GM23338 (cell line): ENCODE data around the gene CCN6. TPM values are rescaled to one million over a fixed set of nuclear protein-coding genes. Genes with fewer than 3 reads are reported as not detected.

Experiments used
- ATAC-seq: fragments of 200-7000 bp; cut with Tn5 transposase; 3 replicates; pipeline ENCODE4 v1.9.1; 2020
- DNase-seq: peaks from one replicate; pipeline ENCODE4 v3.0.0-alpha.2; 2015; ENCODE audit warnings: low spot score
- H2AFZ ChIP-seq: fragments of 200-600 bp; sonication (generic); 2 replicates; pipeline ENCODE4 v1.8.0; 2016; ENCODE audit warnings: antibody characterized with exemption, mild to moderate bottlenecking, moderate library complexity
- H3F3A ChIP-seq: fragments of 200-600 bp; sonication (generic); replicated peaks from 2 replicates; pipeline ENCODE4 v1.8.0; 2017; ENCODE audit warnings: antibody characterized with exemption, mixed run types, low read depth
- H3K27ac ChIP-seq: fragments of 200-600 bp; sonication (generic); 2 replicates; pipeline ENCODE4 v1.6.1; 2016; ENCODE audit warnings: low read depth
- H3K27me3 ChIP-seq: fragments of 200-600 bp; sonication (generic); 2 replicates; pipeline ENCODE4 v1.8.0; 2016; ENCODE audit warnings: mild to moderate bottlenecking, mixed run types, moderate library complexity; ENCODE audit not compliant: insufficient read depth
- H3K36me3 ChIP-seq: fragments of 200-600 bp; sonication (generic); 2 replicates; pipeline ENCODE4 v1.8.0; 2016; ENCODE audit warnings: mild to moderate bottlenecking; ENCODE audit not compliant: insufficient read depth
- H3K4me1 ChIP-seq: fragments of 200-600 bp; sonication (generic); 2 replicates; pipeline ENCODE4 v1.8.0; 2016; ENCODE audit warnings: mild to moderate bottlenecking, moderate library complexity; ENCODE audit not compliant: insufficient read depth
- H3K4me2 ChIP-seq: fragments of 200-600 bp; sonication (generic); 2 replicates; pipeline ENCODE4 v1.7.1; 2017; ENCODE audit warnings: mixed run types
- H3K4me3 ChIP-seq: fragments of 200-600 bp; sonication (generic); 2 replicates; pipeline ENCODE4 v1.6.1; 2016; ENCODE audit warnings: mixed run types
- H3K79me2 ChIP-seq: fragments of 200-600 bp; sonication (generic); replicated peaks from 2 replicates; pipeline ENCODE4 v1.8.0; 2017; ENCODE audit warnings: mild to moderate bottlenecking; ENCODE audit not compliant: insufficient read depth
- H3K9me2 ChIP-seq: fragments of 200-600 bp; sonication (generic); 2 replicates; pipeline ENCODE4 v1.8.0; 2017; ENCODE audit not compliant: insufficient read depth
- H4K20me1 ChIP-seq: fragments of 200-600 bp; sonication (generic); replicated peaks from 2 replicates; pipeline ENCODE4 v1.8.0; 2017; ENCODE audit warnings: mild to moderate bottlenecking; ENCODE audit not compliant: insufficient read depth
- H3K27ac Mint-ChIP-seq: 2 replicates; pipeline ENCODE4 v1.8.0; 2020; ENCODE audit warnings: inconsistent platforms, mild to moderate bottlenecking, moderate library complexity, mixed read lengths
- H3K27me3 Mint-ChIP-seq: 3 replicates; pipeline ENCODE4 v1.8.0; 2022; ENCODE audit warnings: low read depth, mild to moderate bottlenecking, moderate library complexity, mixed read lengths, inconsistent platforms; ENCODE audit not compliant: insufficient read depth, poor library complexity
- H3K36me3 Mint-ChIP-seq: 3 replicates; pipeline ENCODE4 v1.8.0; 2021; ENCODE audit warnings: low read depth, mild to moderate bottlenecking, inconsistent platforms, moderate library complexity, mixed read lengths
- H3K4me1 Mint-ChIP-seq: 3 replicates; pipeline ENCODE4 v1.8.0; 2020; ENCODE audit warnings: mild to moderate bottlenecking, inconsistent platforms, mixed read lengths
- H3K4me3 Mint-ChIP-seq: 3 replicates; pipeline ENCODE4 v1.8.0; 2021; ENCODE audit warnings: moderate library complexity, mild to moderate bottlenecking, inconsistent platforms, mixed read lengths
- H3K9me3 Mint-ChIP-seq: 3 replicates; pipeline ENCODE4 v1.8.0; 2020; ENCODE audit warnings: moderate library complexity, mild to moderate bottlenecking, inconsistent platforms, mixed read lengths
- CREB1 ChIP-seq: fragments of 250-450 bp; sonication (Bioruptor Pico); IDR thresholded peaks from 2 replicates; pipeline ENCODE4 v1.5.0; 2020; ENCODE audit warnings: low read depth, mild to moderate bottlenecking, moderate library complexity
- ETS1 ChIP-seq: IDR thresholded peaks from 2 replicates; pipeline ENCODE4 v1.6.1; 2016; ENCODE audit warnings: antibody characterized with exemption
- EZH2 ChIP-seq: fragments of 200-600 bp; sonication (generic); IDR thresholded peaks from one replicate; pipeline ENCODE4 v1.8.0; 2017; ENCODE audit warnings: antibody characterized with exemption, mild to moderate bottlenecking, low read depth; ENCODE audit not compliant: unreplicated experiment
- EZH2phosphoT487 ChIP-seq: fragments of 200-600 bp; sonication (generic); IDR thresholded peaks from one replicate; pipeline ENCODE4 v1.8.1; 2018; ENCODE audit warnings: antibody characterized with exemption; ENCODE audit not compliant: unreplicated experiment
- JUNB ChIP-seq: IDR thresholded peaks from one replicate; pipeline ENCODE4 v1.6.1; 2016; ENCODE audit warnings: antibody characterized with exemption; ENCODE audit not compliant: unreplicated experiment
- NANOG ChIP-seq: IDR thresholded peaks from 2 replicates; pipeline ENCODE4 v1.6.1; 2016; ENCODE audit warnings: antibody characterized with exemption, borderline replicate concordance
- POLR2AphosphoS5 ChIP-seq: IDR thresholded peaks from 2 replicates; pipeline ENCODE4 v1.6.1; 2016; ENCODE audit warnings: antibody characterized with exemption, low read depth
- REST ChIP-seq: IDR thresholded peaks from one replicate; pipeline ENCODE4 v1.6.1; 2018; ENCODE audit warnings: antibody characterized with exemption; ENCODE audit not compliant: unreplicated experiment
- STAT1 ChIP-seq: IDR thresholded peaks from one replicate; pipeline ENCODE4 v1.6.1; 2016; ENCODE audit warnings: antibody characterized with exemption; ENCODE audit not compliant: unreplicated experiment
- ZNF114 ChIP-seq: fragments of 250-450 bp; sonication (Bioruptor Pico); IDR thresholded peaks from 2 replicates; pipeline ENCODE4 v1.5.0; 2020; ENCODE audit warnings: mild to moderate bottlenecking, moderate library complexity
- ZNF331 ChIP-seq: fragments of 250-450 bp; sonication (Bioruptor Pico); IDR thresholded peaks from 2 replicates; pipeline ENCODE4 v1.5.0; 2020; ENCODE audit warnings: low read depth, mild to moderate bottlenecking, moderate library complexity
- ZNF462 ChIP-seq: fragments of 250-450 bp; sonication (Bioruptor Pico); IDR thresholded peaks from 2 replicates; pipeline ENCODE4 v1.5.0; 2020; ENCODE audit warnings: mild to moderate bottlenecking, moderate library complexity
- polyA plus RNA-seq: library from polyadenylated mRNA; unstranded; fragments of >200 nt; fragmentation: Nextera tagmentation; extraction: Ambion mirVana; gene quantifications from 2 replicates; pipeline ENCODE4 v1.2.1, GENCODE V29; 2016
- total RNA-seq: library from RNA; depleted of rRNA; stranded (reverse); fragments of >200 nt; shearing (Covaris generic); gene quantifications from 2 replicates; pipeline ENCODE4 v1.2.3, GENCODE V29; 2014
- TF ChIP-seq, protein P1 (sequence below), 2 experiments: fragments of 200-600 bp in 1 of 2; sonication (generic) in 1 of 2; conservative IDR thresholded peaks; 2 replicates each; pipeline versions ENCODE4 v1.5.1 to v1.6.1; 2016 to 2017; ENCODE audit warnings: antibody characterized with exemption in 2 of 2, low read depth in 2 of 2, mild to moderate bottlenecking in 2 of 2, moderate library complexity in 1 of 2

The CCN6 gene
- total and polyA plus RNA-seq, 2 experiments from 2014 or later, result 0.65 TPM; not detected in 1

- Histone ChIP-seq H3K36me3 (no peaks in the 10 kb centered on the region), H3K9me2 (peaks cover 3% of the 10 kb centered on the region; the same call in 1 of the 2 replicates), H3K4me3 (no peak overlapping the region), H3K4me2 (no peak overlapping the region), H3K27ac (no peak overlapping the region), H2AFZ (no peak overlapping the region), H3F3A (no peaks in the 10 kb centered on the region), H3K27me3 (no peaks in the 10 kb centered on the region), H4K20me1 (no peaks in the 10 kb centered on the region), H3K4me1 (0 out of 2 replicates have a peak, but pooled peaks cover 3% of the 10 kb centered on the region), H3K79me2 (no peaks in the 10 kb centered on the region)
- peaks cover 3% of the 10 kb centered on the region for H3K27me3 Mint-ChIP-seq
- no peaks in the 10 kb centered on the region for H3K9me3 Mint-ChIP-seq
- no peak overlapping the region for H3K27ac Mint-ChIP-seq
- no peak for ATAC-seq
- H3K4me1 Mint-ChIP-seq, result peaks cover 24% of the 10 kb centered on the region
- no peak overlapping the region for H3K4me3 Mint-ChIP-seq
- no peaks in the 10 kb centered on the region for H3K36me3 Mint-ChIP-seq
- TF ChIP-seq EZH2phosphoT487 (no peak), ZNF331 (CRISPR knock-in tag) (no peak), ZNF462 (no peak), EZH2 (no peak), REST (no peak), POLR2AphosphoS5 (no peak), CREB1 (no peak), STAT1 (no peak), NANOG (no peak), JUNB (no peak), ETS1 (no peak), ZNF114 (no peak)
- TF ChIP-seq, protein P1, sequence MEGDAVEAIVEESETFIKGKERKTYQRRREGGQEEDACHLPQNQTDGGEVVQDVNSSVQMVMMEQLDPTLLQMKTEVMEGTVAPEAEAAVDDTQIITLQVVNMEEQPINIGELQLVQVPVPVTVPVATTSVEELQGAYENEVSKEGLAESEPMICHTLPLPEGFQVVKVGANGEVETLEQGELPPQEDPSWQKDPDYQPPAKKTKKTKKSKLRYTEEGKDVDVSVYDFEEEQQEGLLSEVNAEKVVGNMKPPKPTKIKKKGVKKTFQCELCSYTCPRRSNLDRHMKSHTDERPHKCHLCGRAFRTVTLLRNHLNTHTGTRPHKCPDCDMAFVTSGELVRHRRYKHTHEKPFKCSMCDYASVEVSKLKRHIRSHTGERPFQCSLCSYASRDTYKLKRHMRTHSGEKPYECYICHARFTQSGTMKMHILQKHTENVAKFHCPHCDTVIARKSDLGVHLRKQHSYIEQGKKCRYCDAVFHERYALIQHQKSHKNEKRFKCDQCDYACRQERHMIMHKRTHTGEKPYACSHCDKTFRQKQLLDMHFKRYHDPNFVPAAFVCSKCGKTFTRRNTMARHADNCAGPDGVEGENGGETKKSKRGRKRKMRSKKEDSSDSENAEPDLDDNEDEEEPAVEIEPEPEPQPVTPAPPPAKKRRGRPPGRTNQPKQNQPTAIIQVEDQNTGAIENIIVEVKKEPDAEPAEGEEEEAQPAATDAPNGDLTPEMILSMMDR (conservative IDR thresholded peaks at IDR 0.05; ENCODE audit: low read depth in 2 of 2), result no peak
- DNase-seq, result no peak
Observed at GRCh38 chr6:112038756-112039430, 15.0 kb upstream of the CCN6 start.
